Esophagus squamous epithelium (tissue), 4 donors: ENCODE results near the gene SPATA31E1.

Experiments
- POLR2A ChIP-seq, 4 donors: fragments of 450-650 bp; IDR thresholded peaks; one replicate each; pipeline ENCODE4 v1.6.1; 2017; ENCODE audit warnings: antibody characterized with exemption in 4 of 4, mild to moderate bottlenecking in 4 of 4, moderate library complexity in 3 of 4
- TF ChIP-seq, protein P1 (sequence below), 6 experiments: fragments of 450-650 bp in 4 of 6; fragments of 200-600 bp in 2 of 6; sonication (generic) in 2 of 6; IDR thresholded peaks; one replicate each; pipeline ENCODE4 v1.5.1; 2016 to 2019; ENCODE audit warnings: antibody characterized with exemption in 6 of 6, mild to moderate bottlenecking in 4 of 6, moderate library complexity in 4 of 6

DNA sequence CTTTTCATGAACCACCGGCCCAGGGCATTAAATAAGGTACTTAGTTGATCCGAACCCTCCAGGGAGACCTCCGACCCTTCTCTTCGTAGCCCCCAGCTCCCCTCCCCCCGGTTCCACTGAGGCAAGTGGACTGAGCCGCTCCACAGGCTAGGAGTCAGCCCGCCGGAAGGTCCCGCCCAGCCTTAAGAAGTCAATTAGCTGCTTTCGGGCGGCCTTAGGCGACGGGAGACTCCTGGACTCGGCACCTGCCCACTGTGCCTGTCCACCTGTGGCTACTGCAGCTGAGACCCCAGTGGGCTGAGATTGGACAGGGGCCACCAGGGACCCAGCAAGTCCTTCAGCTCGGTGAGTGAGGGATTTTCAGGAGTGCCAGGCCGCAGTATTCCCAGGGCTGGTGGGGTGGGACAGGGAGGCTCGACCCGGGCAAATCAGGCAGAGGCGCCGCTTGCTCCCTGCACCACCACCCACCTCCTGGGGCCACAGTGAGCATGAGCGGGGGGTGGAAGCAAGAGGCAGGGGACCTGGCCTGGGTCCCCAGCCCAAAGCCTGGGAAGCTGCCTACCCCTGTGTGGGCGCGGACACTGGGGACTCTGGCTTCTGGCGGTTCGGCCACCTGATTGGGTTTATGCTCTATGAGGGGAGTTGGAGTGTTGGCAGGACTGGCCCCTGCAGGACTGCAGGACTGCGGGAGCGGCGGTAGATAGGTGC, 39.6 kb upstream of the SPATA31E1 start:
- TF ChIP-seq, protein P1, sequence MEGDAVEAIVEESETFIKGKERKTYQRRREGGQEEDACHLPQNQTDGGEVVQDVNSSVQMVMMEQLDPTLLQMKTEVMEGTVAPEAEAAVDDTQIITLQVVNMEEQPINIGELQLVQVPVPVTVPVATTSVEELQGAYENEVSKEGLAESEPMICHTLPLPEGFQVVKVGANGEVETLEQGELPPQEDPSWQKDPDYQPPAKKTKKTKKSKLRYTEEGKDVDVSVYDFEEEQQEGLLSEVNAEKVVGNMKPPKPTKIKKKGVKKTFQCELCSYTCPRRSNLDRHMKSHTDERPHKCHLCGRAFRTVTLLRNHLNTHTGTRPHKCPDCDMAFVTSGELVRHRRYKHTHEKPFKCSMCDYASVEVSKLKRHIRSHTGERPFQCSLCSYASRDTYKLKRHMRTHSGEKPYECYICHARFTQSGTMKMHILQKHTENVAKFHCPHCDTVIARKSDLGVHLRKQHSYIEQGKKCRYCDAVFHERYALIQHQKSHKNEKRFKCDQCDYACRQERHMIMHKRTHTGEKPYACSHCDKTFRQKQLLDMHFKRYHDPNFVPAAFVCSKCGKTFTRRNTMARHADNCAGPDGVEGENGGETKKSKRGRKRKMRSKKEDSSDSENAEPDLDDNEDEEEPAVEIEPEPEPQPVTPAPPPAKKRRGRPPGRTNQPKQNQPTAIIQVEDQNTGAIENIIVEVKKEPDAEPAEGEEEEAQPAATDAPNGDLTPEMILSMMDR (IDR thresholded peaks at IDR 0.05) = no peak
- no peak for TF ChIP-seq POLR2A (IDR thresholded peaks at IDR 0.05)
